H7 (cell line): ENCODE results near the gene NETO1. TPM values are rescaled to one million over a fixed set of nuclear protein-coding genes. Genes with fewer than 3 reads are reported as not detected.
A peak's percentile ranks its signal among the peaks of the same experiment; 100 is the strongest.

ENCODE experiments used
- DNase-seq: peaks from one replicate; pipeline ENCODE4 v3.0.0; 2012
- H3K27me3 ChIP-seq: 2 replicates; pipeline ENCODE4 v1.6.0; 2011; ENCODE audit warnings: mild to moderate bottlenecking, low read length; ENCODE audit not compliant: control insufficient read depth, insufficient read depth
- H3K36me3 ChIP-seq: replicated peaks from 2 replicates; pipeline ENCODE4 v1.5.1; 2011; ENCODE audit warnings: low read length; ENCODE audit not compliant: control insufficient read depth, insufficient read depth
- H3K4me3 ChIP-seq: 2 replicates; pipeline ENCODE4 v1.5.1; 2011; ENCODE audit warnings: low read depth, mild to moderate bottlenecking, control low read depth, low read length, moderate library complexity; ENCODE audit not compliant: insufficient read depth
- total RNA-seq: library from RNA; depleted of rRNA; stranded (reverse); fragments of >200 nt; shearing (Covaris generic); gene quantifications from 2 replicates; pipeline ENCODE4 v1.2.3, GENCODE V29; 2014

The NETO1 gene
- total RNA-seq, 1 experiment from 2014 or later, result 15.9 TPM

DNA sequence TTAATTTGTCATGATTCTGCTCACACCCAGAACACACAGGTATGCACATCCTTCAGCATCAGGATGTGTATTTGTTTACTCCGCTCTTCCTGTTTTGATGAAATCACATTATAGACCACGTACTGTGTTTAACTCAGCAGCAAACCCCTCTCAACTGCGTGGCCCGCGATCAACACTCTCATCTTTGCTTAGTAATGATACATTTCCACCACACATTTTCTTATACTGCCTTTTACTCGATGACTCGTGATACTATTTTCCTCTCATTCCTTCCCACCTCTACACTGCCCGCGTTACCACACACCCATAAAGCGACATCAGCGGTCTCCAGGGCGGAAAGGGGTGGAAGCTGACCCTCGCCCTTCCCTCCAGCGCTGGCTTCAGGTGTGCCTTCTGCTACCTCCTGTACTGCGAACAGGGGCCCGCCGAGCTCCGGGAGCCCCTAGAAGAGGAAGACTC, 1.3 kb downstream of the NETO1 start:
- H3K36me3 ChIP-seq, result no peaks in the 10 kb centered on the region; the same call in none of the 2 replicates
- peak overlapping the region; percentile 71 for H3K4me3 ChIP-seq
- H3K27me3 ChIP-seq, result peaks cover 41% of the 10 kb centered on the region
- DNase-seq, result no peak

DNA sequence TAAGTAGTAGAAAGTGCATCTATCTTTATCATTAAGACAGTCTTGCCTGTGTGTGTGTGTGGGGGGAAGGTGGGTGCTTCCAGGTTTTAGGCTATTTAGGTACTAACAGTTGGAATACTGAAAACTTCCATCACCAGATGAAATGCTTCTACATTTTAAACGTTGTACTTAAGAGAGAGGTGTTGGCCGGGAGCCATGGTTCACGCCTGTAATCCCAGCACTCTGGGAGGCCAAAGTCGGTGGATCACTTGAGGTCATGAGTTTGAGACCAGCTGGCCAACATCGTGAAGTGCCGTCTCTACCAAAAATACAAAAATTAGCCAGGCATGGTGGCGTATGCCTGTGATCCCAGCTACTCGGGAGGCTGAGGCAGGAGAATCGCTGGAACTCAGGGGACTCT, 4.0 kb downstream of the NETO1 start:
- Histone ChIP-seq H3K4me3 (no peak overlapping the region), H3K36me3 (no peaks in the 10 kb centered on the region; the same call in none of the 2 replicates), H3K27me3 (peaks cover 23% of the 10 kb centered on the region)
- no peak for DNase-seq

DNA sequence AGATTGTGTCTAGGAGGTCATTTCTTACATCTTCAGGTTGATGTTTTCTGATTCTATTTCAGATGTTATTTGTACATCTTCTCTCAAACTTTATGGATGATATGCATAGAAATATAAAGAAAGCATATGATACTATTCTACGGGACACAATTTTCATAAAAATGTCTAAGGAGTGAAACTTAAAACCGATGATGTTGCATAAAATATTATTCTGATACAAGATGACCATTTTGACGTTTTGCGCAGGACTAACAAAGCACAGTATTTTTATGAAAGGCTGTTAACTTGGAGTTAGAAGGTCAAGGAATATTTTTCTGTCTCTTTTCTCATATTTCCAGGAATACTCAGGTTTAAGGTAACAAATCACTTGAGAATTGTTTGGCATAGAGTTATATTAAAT, 8.7 kb downstream of the NETO1 start:
- no peaks in the 10 kb centered on the region; the same call in none of the 2 replicates for H3K36me3 ChIP-seq
- no peak for DNase-seq
- H3K27me3 ChIP-seq, result no peaks in the 10 kb centered on the region
- no peak overlapping the region for H3K4me3 ChIP-seq

DNA sequence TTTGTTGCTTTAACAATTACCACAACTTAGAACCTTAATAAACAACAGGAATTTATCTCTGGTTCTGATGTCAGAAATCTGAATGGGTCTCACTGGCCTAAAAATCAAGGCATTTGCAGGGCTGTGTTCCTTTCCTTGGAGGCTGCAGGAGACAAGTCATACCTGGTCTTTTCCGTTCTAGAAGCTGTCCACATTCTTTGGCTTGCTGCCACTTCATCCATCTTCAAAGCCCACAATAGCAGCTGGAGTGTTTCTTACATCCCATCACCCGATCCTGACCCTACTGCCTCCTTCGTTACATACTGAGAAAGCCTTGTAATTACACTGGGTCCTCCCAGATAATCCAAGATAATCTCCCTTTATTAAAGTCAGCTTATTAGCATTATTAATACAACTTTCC, 18.1 kb downstream of the NETO1 start:
- no peaks in the 10 kb centered on the region for H3K27me3 ChIP-seq
- H3K4me3 ChIP-seq, result no peak overlapping the region
- H3K36me3 ChIP-seq, result no peaks in the 10 kb centered on the region
- DNase-seq, result no peak

DNA sequence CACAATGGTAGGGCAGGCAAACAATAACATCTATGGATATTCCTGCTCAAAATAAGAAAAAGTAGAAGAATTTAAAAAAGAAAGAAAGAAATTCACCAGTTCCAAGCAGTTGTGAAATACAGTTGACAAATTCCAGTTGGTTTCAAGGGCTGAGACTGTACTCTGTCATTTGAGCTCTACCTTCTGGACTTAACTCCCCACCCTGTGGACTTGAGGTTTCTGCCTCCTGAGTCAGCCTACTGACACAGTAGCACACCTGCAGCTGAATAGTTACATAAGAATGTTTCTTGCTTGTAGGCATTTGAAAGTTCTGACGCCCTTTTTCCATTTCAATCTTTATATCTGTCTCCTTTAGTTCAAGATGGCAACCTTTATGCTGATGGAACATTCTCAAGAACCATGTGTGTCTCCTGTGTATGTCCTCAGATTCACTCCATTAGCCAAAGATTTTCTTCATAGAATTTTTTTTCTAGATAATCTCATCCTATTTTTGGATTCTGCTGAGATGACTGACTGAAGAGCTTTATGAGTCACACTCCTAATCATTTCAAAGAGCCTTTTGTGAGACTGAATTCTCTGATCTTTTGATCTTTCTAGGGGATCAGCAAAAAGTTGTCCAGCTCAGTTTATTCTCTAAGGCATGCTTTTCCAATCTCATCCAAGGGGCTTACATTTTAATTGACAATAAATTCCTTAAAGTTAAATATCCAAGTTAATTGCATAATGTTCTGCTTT, 19.1 kb downstream of the NETO1 start:
- DNase-seq, result no peak
- Histone ChIP-seq H3K36me3 (no peaks in the 10 kb centered on the region), H3K4me3 (no peak overlapping the region), H3K27me3 (no peaks in the 10 kb centered on the region)

DNA sequence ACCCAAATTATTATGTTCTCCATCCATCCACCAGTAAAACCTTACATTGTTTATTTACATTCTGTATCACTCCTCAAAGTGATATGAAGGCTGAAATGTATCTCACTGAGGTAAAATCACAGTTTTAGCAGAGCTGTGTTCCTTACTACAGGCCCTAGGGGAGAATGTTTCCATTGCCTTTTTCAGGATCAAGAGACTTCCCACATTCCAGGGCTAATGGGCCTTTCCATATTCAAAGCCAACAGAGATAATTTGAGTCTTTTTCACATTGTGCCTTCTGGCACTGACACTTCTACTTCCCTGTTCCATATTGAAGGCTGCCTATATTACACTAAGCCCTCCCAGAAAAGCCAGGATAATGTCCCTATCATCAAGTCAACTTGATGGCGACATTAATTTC, 20.0 kb downstream of the NETO1 start:
- Histone ChIP-seq H3K27me3 (no peaks in the 10 kb centered on the region), H3K36me3 (no peaks in the 10 kb centered on the region), H3K4me3 (no peak overlapping the region)
- DNase-seq, result no peak

DNA sequence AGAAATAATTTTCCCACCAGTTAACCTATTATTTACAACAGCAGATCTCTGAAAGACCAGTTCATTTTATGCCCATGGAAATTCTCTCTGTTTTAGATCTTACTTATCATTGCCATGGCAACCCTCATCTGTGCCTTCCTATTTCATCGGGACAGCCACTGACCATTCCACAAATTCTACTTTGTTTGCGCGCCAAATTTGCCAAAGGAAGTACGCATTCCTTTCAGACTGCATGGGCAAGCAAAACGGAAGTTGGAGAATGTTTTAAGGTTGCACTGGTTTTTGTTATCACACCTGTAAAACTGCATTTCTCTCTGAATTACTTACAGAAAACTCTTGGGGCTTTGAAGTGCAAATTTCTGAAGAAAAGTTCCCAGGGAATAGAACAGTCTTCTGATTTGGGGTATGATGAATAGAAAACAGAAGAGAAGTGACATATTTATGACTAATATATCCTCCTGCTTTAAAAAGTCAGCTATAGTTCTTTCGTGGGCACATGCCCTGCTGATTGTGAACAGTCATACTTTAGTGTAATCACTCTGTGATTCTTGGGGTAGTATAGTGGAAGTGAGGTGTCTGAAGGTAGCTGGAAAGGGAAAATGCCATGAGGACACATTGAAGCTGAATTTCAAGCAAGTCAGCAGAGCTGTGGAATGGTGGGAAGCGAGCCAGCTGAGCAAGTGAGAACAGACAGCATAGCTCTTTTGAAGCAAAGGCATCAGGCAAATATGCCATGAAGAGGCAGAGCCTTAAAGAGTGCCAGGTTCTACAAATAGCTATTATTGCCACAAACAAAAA, 20.9 kb downstream of the NETO1 start:
- no peaks in the 10 kb centered on the region for H3K36me3 ChIP-seq
- H3K4me3 ChIP-seq, result no peak overlapping the region
- DNase-seq, result no peak
- no peaks in the 10 kb centered on the region for H3K27me3 ChIP-seq

DNA sequence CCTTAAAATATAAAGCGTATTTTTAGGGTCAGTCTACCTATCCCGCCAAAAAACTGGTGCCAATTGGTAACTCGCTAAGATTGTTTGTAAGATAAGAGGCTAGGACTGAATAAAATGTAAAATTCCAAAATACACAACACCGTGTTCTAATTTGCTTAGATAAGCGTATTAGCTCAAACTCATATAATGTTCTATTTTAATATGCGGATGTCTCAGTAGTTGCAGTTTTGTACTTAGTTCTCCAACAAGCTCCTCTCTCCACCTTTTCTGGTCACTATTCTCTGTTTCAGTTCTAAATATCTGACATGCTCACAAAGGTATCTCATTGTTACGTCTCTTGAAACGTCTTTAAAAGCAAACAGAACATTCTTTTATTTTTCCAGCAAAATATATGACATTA, 24.0 kb downstream of the NETO1 start:
- no peak overlapping the region for H3K4me3 ChIP-seq
- H3K27me3 ChIP-seq, result no peaks in the 10 kb centered on the region
- no peak for DNase-seq

DNA sequence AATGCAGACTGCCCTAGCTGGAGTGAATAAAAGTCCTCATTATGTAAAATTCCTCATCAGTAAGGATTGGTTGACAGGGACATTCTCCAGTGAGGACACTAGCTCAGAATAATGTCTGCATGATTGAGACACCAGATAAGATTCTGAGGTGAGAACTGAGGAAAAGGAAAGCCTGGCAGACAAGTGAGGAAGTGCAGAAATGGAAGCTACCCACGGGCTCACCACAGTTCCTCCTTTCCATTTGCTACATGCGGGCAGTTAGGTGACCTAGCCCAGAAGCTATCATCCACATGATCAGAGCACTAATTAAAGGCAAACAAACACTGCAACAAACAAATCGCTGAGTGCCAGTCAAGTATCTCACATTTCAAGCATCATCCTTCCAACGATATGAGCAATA, 27.7 kb downstream of the NETO1 start:
- H3K27me3 ChIP-seq, result no peaks in the 10 kb centered on the region
- H3K36me3 ChIP-seq, result no peaks in the 10 kb centered on the region
- H3K4me3 ChIP-seq, result no peak overlapping the region
- no peak for DNase-seq

More for the DNA sequence above, 24.0 kb downstream of the NETO1 start:
- H3K36me3 ChIP-seq, result no peaks in the 10 kb centered on the region

DNA sequence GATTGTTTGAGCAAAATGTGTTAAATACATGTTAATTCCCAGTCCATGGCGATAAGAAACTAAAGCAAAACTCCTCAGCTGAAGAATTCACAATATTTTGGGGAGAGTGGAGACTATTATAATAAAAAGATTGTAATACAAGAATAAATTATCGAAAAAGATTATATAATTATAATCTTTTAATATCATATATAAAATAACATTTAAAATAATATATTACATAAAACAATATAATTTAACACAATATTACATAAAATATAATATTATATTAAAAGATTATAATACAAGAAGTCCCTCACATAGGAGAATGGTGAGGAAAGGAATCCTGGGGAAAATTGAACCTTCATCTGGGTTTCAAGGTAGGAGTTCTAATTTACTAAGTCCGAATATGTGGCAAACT, 33.1 kb downstream of the NETO1 start:
- Histone ChIP-seq H3K36me3 (no peaks in the 10 kb centered on the region; the same call in 1 of the 2 replicates), H3K4me3 (no peak overlapping the region), H3K27me3 (no peaks in the 10 kb centered on the region)
- DNase-seq, result no peak

DNA sequence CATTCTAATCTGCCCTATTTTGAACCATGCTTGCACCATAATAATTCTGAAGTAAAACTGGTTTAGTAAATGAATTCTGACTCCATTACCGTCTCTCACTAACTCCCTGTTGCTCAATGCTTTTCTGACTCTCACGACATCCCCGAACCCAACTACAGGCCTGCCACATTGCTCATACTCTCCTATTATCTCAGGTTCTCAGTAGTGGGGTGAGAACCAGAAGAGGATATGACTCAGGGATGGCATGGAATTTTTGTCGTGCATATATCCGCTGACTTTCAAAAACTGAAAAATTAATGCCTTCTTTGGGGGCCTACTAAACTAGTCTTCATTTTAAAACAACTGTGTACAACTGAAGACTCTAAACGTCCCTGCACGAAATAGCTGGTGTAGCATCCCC, 34.3 kb downstream of the NETO1 start:
- no peaks in the 10 kb centered on the region for H3K27me3 ChIP-seq
- no peaks in the 10 kb centered on the region; the same call in 1 of the 2 replicates for H3K36me3 ChIP-seq
- no peak overlapping the region for H3K4me3 ChIP-seq
- DNase-seq, result no peak

DNA sequence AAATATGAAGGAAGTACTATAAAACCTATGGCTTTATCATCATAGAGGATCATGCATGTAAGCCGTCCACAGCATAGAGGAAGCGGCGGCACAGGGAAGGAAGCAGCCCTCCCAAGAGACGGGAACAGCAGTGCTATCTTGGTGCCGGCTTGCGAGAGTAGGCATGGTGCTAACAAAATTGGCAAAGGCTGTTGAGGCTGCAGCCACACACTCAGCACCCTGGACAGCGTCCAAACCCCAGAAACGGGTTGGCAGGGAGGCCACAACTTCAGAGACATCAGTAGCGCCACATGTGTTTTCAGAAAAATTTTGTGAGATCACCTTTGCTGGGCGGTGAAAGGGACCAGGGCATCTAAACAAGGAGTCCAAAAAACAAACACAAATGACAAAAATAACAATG, 37.7 kb downstream of the NETO1 start:
- Histone ChIP-seq H3K27me3 (no peaks in the 10 kb centered on the region), H3K36me3 (no peaks in the 10 kb centered on the region; the same call in 1 of the 2 replicates), H3K4me3 (no peak overlapping the region)
- peak; percentile 31 for DNase-seq

DNA sequence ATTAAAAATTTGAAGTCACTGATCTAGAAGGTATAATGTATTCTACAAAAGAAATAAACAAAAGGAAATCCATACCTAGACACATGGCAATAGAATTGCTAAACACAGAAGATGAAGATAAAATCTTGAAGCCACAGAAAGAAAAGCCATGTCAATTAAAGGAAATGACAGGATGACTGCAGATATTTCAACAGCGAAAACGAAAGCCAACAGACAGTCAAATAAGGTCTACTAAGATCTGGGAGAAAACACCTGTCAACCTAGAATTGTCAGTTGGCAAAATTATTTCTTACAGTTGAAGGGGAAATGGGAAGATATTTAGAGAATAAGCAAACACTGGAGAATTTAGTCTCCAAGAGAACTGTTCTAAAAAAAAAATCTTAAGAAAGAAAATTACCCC, 39.2 kb downstream of the NETO1 start:
- no peaks in the 10 kb centered on the region for H3K27me3 ChIP-seq
- H3K4me3 ChIP-seq, result no peak overlapping the region
- H3K36me3 ChIP-seq, result no peaks in the 10 kb centered on the region
- no peak for DNase-seq

DNA sequence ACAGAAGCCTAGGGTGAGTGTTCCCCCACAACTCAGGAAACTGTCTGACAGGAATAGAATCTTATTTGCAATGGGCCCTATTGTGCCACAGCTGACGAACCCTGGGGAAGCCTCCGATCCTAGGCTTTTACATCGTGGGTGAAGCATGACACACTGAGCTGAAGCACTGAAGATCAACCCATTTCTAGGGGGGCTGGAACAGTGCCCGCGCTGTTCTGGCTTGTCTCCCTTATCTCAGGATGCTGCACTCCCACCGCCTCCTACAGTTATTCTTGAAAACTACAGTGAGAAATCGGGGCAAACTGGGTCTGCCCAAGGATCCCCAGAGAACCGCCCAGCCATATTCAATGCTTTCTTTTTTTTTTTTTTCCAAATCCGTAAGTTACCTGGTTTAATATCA, 41.1 kb downstream of the NETO1 start:
- H3K27me3 ChIP-seq, result no peaks in the 10 kb centered on the region
- no peaks in the 10 kb centered on the region for H3K36me3 ChIP-seq
- DNase-seq, result peak; percentile 25
- H3K4me3 ChIP-seq, result no peak overlapping the region

DNA sequence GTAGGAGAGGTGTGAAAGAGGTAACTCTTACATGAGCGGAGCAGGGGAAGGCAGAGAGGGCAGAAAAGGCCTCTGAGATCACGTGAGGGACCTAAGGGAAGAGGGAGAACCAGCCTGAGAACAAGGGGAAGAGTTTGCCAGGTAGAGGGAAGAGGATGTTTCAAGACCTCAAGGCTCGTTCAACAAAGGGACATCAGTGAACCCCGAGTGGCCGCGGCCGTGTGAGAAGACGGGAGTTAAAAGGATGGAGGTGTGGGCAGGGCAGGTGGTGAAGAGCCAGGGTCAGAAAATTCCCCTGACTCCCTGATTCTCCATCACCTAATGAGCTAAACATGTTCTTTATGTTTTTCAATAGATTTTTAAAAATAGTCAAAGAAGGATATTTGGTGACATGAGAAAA, 44.4 kb downstream of the NETO1 start:
- no peaks in the 10 kb centered on the region for H3K27me3 ChIP-seq

More for the DNA sequence above, 44.4 kb downstream of the NETO1 start:
- no peak for DNase-seq
- Histone ChIP-seq H3K36me3 (no peaks in the 10 kb centered on the region), H3K4me3 (no peak overlapping the region)
